NCI-H1092 treated with DMSO at 0.1 percent for 48 hours (cell line): ENCODE results near the gene ANK2.

Source experiments
- DNase-seq: peaks from one replicate; lab custom pipeline; 2025; lab: John Stamatoyannopoulos, UW

ANK2 gene

GRCh38 chr4:113049421-113050370, at the start of gene ANK2:
Gene ANK2 (plus strand): TSS chr4:113049653. CDS start chr4:113049729, 76 bp downstream.
- DNase-seq, result peak; percentile 81

DNA sequence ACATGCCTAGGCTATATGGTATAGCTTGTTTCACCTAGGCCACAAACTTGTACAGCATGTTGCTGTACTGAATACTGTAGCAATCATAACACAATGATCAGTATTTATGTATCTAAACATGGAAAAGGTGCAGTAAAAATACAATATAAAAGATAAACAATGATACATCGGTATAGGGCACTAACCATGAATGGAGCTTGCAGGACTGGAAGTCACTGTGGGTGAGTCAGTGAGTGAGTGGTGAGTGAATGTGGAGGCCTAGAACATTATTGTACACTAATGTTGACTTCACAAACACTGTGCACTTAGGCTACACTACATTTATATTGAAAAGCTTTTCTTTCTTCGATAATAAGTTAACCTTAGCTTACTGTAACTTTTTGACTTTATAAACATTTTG, 45.6 kb upstream of the ANK2 start:
- DNase-seq, result no peak

GRCh38 chr4:113004655-113005054, 44.8 kb upstream of the ANK2 start:
- no peak for DNase-seq

- no peak for DNase-seq
Observed at GRCh38 chr4:113006632-113007031, 42.8 kb upstream of the ANK2 start.

DNA sequence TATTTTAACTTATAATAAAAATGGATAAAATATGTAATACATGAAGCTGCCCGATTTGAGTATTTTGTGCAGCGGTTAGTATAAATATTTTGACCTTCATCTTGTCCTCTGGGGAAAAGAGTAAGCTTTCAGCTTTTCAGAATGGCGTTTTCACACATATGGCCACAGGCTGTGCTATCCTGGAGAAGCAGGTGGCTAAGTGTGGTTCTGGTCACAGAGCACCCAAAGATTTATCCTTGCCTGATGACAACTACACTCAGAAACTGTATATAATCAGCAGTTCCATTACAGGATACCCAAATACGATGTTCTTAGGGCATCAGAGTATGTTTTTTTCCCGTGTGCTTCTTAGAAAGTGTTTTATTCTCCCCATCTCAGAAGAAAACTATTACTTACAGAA, 42.3 kb upstream of the ANK2 start:
- no peak for DNase-seq

DNA sequence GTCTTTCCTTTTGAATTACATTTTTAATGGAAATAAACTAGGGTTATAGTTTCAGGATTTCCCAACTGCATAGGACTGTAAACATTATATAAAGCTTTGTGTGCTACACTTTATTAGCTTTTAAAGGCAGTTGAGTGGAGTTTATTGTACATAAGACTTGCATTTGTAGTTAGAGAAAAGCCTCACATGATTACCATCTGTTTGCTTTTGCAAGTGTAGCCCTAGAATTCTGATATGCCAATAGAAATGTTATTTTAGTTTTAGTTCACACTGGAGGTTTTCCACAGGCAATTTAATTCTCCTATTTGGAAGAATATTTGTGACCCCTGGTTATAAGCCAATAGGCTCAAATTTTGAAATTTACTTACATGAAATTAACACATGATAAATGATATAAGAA, 41.3 kb upstream of the ANK2 start:
- DNase-seq, result no peak

- no peak for DNase-seq
Observed at GRCh38 chr4:113008716-113009115, 40.7 kb upstream of the ANK2 start.

- no peak for DNase-seq
Observed at GRCh38 chr4:113009461-113009860, 40.0 kb upstream of the ANK2 start.

DNA sequence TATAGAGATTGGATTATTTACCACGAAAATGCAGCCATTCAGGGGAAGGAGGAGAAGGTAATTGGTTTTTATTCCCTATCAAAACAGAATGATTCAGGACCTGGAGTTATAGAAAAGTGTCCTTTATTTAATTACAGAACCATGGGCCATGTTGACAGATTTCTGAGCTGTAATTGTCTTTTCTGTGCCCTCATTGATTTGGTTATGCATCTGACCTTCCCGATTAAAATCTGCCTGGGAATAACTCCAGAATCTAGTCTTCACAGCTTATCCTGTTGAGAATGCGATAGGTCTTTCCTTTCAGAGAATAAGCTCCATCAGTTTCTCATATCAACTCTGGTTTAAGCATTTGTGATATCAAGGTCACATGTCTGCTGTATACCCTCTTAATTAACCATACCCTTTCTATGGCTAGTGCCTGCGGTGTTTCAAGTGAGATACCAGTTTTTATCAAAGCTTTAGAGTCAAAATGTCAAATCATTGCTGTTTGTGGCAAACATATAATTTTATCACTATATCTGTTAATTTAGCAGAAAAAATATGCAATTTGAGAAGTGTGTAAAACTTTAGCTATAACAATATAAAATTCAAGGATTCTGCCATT, 37.2 kb upstream of the ANK2 start:
- no peak for DNase-seq

- DNase-seq, result no peak
Observed at GRCh38 chr4:113012786-113013185, 36.7 kb upstream of the ANK2 start.

DNA sequence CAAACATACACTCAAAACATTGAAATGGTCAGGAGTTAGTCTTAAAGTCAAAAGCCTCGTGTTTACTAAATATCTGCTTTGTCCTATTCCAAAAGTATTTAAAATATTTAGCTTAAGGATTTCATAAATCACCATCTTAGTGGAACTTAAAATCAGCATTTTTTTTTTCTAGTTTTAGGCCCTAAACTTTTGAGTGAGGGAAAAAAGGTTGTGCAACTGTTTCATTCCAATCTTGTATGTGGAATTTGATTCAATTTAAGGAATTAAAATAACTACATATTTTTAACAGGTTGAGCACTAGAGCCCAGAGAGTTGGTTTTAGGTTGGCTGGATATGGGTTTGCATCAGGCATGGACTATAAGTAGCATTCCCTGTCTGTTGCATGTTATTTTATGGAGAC, 35.7 kb upstream of the ANK2 start:
- DNase-seq, result no peak

- no peak for DNase-seq
Observed at GRCh38 chr4:113016377-113016776, 33.1 kb upstream of the ANK2 start.

DNA sequence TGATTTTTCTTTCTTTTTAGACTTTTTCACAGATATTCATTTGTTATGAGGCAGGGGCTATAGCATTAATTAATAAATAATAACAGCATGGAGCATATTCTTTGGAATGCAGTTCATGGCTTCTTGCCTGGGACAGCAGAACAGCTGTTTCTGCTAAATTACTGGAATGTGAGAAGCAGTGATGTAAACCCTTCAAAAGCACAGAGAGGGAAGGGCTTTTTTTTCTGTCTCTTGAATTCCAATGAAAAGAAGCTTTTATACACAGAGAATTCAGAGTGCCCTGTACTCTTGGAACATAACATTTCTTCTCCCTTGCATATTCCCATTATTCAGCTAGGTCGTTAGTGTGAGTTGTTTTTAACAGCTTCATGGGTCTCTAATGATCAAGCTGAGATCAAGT, 28.5 kb upstream of the ANK2 start:
- DNase-seq, result no peak

- DNase-seq, result no peak
Observed at GRCh38 chr4:113024388-113024787, 25.1 kb upstream of the ANK2 start.

DNA sequence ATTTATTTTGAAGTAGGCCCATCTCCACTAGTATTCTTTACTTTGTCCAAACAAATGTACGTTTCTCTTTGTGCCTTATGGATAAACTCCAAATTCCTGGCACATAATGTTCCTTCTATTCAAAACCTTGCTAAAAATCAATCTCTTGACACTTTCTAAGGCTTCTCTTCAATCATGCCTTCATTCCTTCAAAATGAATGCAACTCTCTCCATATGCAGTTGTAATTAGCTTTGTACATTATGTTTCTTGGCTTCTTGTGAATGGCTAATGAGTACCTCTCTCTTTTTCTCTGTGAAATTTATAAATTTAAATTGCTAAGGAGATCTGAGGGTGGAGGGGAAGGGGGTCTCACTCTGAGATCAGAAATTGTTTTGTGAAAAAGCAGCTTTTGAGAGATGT, 24.0 kb upstream of the ANK2 start:
- DNase-seq, result no peak

DNA sequence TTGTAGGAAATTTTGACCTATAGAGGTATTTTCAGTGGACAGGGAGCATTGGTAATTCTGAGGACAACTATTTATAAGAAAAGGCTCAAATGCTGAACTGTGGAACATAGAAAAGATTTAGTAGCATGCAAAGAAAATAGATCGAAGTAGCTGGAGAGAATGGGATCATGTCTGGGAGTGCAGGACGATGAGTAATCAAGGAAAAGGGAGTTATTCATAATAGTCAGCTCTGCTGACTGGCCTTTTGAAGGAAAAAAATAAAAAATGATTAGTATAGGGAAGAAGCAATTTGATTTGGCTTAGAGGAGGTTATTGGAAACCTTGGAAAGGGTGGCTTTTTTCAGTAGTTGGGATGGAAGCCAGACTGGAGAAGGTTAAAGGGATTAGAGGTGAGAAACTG, 22.9 kb upstream of the ANK2 start:
- DNase-seq, result no peak

DNA sequence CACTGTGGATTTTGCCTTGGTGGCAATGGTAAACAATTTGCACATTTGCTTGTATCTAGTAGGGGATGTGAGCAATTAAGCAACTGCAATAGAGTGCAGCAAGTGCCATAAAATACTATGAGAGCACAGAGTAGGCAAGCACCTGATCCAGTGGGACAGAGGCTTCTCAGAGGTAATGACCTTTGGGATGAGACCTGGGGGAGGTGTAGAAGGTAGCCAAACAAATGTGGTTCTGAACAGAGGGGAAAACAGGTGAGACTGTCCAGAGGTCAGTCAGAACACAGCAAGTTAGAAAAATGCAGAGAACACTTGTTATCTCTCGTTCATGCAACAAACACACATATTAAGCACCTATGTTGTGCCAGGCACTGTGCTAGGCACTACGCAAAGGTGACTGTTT, 21.4 kb upstream of the ANK2 start:
- DNase-seq, result no peak

DNA sequence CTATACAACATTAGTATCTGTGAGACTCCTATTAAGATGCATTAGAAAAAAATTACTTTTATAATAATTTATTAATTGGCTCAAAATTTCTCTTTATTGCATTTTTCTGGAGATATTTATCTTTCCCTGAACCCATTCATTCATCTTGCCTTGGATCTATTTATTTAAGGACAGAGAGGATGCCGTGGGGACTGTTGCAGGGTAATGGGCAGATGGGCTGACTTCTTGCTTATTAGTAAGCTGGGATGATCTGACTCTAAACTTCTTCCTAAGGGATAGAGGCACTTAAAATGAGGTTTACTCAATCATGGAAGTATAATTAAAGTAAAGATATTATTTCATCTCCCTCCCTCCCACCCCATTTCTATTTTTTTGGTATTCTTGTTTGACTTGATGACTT, 18.2 kb upstream of the ANK2 start:
- DNase-seq, result no peak

GRCh38 chr4:113040793-113041192, 8.7 kb upstream of the ANK2 start:
- no peak for DNase-seq

GRCh38 chr4:113042502-113042901, 7.0 kb upstream of the ANK2 start:
- DNase-seq, result no peak

GRCh38 chr4:113043591-113043990, 5.9 kb upstream of the ANK2 start:
- no peak for DNase-seq

GRCh38 chr4:113050371-113050755, 910 bp downstream of the ANK2 start:
- DNase-seq, result no peak

- no peak for DNase-seq
Observed at GRCh38 chr4:113050837-113051236, 1.4 kb downstream of the ANK2 start.

GRCh38 chr4:113051361-113051760, 1.9 kb downstream of the ANK2 start:
- no peak for DNase-seq
